C1 segment of cervical spinal cord (tissue), 14 donors: ENCODE results near the gene MLLT3.

Experiments used
- DNase-seq, 14 donors: peaks; one replicate each; lab custom pipeline; 2025; lab: John Stamatoyannopoulos, UW

MLLT3 gene

DNA sequence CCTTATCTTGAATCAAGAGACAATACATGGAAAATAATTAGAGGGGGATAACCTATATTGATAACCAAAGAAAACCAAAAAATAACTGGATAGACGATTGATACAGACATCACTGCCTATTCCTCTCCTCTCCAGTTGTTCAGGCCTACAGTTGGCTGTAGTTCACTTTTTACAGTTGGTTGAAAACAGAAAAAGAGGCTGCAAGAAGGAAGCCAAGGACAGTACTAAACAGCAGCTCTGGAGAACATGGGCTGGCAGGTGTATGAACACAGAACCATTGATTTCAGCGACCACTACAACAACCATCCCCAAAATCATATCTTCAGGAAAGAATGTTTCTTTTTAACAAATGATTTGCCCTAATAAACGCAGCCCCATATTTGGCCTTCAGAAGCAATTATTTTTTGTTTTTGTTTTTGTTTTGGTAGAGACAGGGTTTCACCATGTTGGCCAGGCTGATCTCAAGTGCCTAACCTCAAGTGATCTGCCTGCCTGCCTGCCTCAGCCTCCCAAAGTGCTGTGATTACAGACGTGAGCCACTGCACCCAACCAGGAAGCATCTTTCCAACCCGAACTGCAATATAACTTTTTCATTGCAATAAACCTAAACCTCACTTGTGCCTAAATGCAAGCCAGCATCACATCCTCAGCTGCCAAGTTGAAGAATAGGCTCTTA lies 64.3 kb downstream of the MLLT3 start:
- no peak for DNase-seq

DNA sequence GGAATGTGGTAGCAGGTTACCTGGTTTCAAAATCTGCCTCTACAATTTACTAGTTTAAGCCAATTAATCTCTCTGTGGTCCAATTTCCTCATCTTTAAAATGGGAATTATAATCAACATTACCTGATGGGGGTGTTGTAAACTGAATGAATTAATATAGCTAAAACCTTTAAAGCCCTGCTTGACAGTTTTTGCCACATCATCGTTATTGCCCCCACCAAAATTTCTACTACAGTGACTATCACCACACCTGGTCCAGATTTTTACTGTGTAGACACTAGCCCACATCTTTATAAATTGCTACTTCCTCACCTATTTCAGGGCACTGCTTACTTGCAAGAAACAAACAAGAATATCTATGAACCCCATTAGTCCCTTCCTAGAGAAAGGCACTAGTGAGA lies 65.0 kb downstream of the MLLT3 start:
- DNase-seq, result no peak

DNA sequence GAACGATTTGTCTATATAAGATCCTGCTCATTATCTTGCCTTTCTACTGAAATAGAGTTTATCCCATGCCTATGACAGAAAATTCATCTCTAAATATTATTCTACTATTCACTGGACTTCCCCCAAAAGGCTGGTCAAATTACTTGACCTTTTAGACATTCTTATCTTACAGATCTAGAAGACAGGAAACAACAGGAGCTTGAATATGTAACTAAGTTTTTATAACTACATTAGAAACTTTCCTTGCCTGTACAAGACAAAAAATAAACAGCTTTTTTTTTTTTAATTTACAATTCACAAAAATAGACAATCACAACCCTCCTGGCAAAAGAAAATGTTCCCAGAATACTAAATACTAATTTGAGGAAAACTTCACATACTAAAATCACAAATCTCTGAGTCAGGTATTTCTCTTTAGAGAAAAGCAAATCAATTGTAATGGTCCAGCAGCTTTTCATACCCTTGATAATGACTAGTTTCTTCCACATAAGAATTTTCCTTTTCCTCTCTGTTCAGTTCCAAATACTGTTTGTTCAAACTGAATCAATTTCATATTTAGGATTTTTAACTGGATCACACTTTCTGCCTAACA lies 68.6 kb downstream of the MLLT3 start:
- no peak for DNase-seq

DNA sequence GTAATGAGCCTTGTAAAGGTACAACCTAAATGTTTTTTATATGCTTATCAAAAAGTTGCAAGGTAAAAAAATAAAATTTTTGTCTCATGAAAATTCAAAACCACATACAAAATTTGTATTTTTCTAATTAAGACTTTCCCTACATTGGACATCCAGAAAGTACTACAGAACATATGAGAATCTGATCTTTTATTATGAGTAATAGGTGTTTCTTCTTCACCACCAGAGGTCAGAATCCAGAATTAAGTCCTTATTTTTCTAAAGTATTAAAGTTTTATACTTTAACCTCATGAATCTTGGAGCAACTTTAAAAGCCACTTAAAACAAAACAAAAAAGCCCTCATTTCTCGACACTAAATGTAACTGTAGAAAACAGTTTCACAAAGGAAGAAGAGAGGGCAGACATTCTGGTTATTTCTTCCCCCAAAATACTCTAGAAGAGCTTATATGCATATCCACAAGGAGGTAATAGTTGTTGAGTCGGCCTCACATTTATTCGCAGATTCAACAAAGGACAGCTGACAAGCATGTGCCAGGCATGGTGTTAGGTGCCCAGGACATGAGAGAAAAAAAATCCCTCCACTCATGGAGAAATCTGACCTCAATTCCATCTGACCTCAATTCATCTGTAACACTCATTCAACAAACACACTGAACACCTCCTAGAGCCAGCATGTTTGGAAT lies 69.3 kb downstream of the MLLT3 start:
- DNase-seq, result no peak

DNA sequence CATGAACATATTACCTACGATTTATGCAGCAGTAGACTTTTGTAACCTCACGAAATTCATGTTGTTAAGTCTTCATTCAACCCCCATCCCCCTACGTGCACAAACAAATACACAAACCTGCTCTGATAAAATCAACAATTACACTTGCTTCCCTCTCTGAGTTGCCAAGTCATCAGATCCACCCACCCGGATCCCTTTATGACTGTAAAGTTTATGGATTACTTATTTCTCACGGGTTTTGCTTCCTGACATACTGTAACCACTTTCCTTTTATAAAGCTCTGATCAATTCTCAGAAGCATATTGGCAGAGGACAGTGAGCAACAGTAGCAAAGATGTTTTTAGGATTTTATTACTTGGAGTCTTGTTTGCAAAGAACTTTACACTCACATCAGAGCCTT lies 70.5 kb downstream of the MLLT3 start:
- no peak for DNase-seq

DNA sequence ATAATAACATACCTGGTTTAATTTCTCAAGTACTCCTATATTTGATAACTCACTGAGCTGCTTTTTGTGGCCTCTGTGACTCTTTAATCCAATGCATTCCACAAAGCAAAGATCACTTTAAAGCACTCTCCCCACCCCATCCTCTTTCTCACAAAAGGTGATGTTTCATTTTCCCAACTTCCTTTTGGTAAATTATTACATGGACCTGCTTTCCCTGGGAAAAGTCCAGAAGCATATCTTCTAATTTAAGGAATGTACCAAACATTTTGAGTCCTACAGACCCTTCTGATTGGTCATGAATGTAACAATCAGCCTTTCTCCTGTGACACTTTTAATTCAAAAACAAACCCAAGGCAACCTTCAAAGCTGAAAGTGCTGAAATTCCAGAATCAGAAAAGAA lies 71.1 kb downstream of the MLLT3 start:
- no peak for DNase-seq

DNA sequence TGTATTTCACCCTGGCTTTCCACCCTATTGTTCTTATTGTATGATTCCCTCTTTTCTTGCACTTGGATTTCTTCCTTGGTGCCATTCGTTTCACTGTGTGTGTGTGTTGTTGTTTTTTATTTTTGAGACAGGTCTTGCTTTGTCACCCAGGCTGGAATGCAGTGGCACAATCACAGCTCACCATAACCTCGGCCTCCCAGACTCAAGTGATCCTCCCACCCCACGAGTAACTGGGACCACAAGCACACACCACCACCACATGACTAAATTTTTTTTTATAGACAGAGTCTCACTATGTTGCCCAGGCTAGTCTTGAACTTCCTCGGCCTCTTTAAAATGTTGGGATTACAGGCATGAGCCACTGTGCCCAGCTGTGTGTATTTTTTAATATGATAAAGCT lies 72.0 kb downstream of the MLLT3 start:
- no peak for DNase-seq

DNA sequence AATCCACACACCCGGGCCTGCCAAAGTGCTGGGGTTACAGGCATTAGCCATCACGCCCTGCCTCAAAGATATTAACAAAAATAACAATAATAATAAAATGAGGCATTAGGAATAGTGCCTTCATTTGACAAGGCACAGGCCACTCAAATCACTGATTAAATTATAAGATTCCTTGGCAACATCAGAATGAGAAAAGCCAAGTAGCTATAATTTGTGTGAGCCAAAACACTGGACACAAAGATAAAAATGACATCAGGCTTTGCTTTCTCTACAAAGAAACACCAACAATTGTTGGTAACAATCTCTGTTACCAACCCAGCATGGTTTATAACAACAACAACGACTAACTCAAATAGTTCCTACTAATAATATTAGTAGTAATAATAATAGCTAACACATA lies 73.2 kb downstream of the MLLT3 start:
- no peak for DNase-seq

DNA sequence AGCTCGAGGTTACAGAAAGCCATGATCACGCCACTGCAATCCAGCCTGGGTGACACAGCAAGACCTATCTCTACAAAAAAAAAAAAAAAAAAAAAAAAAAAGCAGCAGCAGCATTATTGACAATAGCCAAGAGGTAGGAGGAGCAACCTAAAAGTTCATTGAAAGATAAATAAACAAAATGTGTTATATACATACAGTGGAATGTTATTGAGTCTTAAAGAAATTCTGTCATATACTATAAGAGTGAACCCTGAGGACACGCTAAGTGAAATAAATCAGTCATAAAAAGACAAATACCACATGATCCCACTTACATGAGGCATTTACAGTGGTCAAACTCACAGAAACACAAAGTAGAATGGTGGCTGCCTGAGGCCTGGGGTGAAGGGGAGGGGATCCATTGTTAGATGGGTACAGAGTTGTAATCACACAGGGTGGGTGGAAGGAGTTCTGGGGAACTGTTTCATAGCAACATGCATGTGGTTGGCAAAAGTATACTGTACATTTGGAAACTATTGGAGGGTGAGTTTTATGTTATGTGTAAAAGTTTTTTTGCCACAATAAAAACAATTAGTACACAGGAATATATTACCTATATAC lies 77.2 kb downstream of the MLLT3 start:
- DNase-seq, result no peak

DNA sequence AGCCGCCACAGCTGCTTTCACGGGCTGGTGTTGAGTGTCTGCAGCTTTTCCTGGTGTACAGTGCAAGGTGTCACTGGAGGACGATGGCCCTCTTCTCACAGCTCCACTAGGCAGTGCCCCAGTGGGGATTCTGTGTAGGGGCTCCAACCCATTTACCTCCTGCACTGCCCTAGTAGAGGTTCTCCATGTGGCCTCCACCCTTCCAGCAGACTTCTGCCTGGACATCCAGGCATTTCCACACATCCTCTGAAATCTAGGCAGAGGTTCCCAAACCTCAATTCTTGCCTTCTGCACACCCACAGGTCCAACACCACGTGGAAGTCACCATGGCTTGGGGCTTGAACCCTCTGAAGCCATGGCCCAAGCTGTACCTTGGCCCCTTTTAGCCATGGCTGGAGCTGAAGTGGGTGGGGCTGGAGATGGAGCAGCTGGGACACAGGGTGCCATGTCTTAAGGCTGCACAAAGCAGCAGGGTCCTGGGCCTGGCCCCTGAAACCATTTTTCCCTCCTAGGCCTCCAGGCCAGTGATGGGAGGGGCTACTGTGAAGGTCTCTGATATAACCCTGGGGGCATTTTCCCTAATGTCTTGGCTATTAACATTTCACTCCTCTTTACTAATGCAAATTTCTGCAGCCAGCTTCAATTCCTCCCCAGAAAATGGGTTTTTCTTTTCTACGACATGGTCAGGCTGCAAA lies 82.0 kb downstream of the MLLT3 start:
- DNase-seq, result no peak

DNA sequence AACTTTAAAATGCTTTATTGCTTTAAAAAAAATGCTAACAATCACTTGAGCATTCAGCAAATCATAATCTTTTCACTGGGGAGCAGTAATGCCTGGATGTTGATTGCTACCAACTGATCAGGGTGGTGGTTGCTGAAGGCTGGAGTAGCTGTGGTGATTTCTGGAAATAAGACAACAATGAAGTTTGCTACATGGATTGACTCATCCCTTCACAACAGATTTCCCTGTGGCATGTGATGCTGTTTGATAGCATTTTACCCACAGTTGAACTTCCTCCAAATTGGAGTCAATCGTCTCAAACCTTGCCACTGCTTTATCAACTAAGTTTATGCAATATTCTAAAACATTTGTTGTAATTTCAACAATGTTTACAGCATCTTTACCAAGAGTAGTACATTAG lies 83.3 kb downstream of the MLLT3 start:
- DNase-seq, result no peak

DNA sequence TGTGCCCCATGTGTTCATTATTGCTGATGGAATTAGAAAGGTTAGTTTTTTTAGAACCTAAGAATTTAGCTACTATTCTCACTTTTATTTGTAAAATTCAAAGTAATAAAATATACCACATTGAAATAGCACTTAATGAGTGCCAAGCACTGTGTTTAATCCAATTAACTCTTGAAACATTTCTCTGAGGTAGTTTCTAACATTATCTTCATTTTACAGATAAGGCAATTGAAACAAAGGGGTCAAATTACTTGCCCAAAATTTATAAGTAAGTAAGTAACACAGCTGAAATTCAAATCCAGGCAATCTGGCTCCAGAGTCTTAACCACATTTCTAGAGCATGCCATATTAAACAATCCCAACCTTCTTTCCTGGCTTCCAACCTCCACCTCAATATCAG lies 84.2 kb downstream of the MLLT3 start:
- no peak for DNase-seq

DNA sequence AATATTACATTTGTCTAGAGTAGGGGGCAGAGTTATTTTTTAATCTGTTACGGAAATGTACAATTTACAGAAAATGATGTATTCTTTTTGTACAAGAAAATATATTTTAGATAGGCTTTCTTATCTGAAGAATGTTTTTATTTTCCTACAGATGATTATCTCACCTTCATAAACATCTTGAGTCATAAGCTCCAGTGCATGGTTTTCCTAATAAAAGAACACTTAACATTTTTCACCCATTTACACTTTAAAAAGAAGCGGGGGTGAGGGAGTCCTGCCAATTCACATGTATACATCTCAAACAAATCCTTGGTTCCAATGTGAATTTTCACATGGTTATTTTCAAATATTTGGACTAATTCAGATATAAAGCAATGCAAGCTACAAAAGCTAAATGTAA lies 85.0 kb downstream of the MLLT3 start:
- no peak for DNase-seq

DNA sequence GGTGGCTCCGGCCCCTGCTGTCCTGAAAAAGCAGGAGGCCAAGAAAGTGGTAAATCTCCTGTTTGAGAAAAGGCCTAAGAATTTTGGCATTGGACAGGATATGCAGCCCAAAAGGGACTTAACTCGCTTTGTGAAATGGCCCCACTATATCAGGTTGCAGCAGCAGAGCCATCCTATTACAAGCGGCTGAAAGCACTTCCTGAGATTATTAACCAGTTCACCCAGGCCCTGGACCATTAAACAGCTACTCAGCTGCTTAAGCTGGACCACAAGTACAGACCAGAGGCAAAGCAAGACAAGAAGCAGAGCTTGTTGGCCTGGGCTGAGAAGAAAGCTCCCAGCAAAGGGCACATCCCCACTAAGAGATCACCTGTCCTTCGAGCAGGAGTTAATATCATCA lies 89.7 kb downstream of the MLLT3 start:
- DNase-seq, result no peak

DNA sequence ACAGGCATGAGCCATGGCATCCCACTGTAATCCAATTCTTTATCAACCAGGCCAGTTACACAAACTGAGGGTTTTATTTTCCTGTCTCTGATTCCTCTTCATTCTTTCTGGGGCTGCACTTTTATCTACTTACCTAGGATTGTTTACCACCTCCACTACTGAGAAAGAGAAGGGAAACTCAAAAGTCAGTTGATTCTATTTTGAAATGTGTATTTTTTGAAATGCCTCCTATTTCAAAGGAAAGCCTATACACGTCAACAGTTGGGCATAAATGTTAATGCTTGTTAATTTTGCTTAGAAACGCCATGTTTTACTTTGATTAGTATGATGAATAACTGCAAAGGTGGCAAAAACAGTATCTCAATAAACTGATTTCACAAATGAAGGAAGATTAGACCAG lies 92.5 kb downstream of the MLLT3 start:
- no peak for DNase-seq

DNA sequence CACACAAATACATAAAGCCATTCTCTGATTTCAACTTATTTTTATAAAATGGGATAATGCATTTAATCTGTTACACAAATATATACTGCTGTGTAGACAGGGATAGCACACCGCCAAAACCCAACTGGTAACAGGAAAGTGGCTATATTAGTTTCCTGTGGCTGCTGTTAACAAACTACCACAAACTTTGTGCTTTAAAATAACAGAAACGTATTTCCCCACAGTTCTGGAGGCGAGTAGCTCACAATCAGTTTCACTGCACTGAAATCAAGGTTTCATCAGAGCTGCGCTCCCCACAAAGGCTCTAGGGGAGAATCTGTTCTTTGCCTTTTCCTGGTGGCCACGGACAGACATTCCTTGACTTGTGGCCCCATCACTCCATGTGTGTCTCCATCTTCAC lies 94.0 kb downstream of the MLLT3 start:
- no peak for DNase-seq

DNA sequence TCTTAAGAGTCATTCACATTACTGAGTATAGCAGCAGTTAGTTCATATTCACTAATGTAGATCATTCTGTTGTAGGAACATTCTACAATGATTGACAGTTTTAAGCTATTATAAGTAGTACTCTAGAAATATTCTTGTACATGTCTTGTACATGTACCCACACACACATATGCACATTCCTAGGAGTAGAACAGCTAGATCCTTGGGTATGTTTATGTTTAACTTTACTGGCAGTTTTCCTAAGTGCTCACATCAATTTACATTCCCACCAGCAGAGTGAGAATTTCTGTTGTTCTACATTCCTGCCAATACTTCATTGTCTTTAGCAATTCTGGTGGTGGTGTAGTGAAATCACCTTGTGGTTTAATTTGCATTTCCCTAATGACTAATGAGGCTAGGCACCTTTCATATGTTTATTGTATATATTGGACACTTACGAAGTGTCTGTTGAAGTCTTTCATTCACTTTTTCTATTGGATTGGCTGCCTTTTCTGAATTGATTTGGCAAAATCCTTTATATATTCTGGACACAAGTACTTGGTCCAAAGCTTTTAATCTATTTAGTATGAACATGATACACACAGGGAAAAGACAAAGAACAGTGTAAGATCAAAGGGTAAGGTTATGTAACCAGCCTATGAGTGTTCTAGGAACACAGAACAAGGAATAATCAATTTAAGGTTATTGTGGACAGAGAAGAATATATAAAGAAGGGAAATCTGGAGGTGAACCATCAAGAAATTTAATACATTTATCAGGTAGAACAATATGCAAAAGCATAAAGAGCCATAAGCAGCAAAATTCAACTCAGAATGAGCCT lies 95.6 kb downstream of the MLLT3 start:
- DNase-seq, result no peak

DNA sequence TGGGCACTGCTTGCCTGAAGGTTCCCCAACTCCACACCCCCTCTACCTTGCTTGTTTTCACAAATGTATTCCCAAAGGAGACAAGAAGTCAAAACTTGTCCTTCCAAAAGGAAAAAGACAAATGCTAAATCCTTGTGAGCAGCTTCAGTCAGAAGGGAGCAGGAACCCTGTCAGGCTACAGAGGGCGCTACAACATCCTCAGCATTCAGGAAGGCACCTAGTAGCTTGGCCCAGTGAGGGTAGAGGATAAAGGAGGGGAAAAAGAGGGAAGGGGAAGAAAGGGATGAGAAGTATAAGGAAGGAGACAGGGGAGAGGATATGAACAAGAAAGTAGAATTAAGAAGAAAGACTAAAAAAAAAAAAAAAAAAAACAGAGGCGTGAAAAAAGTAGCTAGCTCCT lies 97.5 kb downstream of the MLLT3 start:
- no peak for DNase-seq

DNA sequence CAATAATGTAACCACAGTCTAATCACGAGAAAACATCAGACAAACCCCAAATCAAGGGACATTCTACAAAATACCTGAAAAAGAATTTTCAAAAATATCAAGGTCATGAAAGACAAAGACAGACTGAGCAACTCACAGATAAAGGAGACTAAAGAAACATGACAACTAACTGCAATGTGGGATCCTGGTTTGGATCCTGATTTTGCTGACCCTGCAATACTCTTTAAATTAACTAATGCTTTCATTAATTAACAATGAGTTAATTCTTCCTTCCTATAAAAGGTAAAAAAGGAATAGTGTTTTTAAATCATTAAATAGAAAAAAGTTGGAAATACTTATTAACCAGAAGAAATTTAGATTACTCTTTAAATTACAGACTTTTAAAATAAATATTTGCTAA lies 103.6 kb downstream of the MLLT3 start:
- DNase-seq, result no peak

DNA sequence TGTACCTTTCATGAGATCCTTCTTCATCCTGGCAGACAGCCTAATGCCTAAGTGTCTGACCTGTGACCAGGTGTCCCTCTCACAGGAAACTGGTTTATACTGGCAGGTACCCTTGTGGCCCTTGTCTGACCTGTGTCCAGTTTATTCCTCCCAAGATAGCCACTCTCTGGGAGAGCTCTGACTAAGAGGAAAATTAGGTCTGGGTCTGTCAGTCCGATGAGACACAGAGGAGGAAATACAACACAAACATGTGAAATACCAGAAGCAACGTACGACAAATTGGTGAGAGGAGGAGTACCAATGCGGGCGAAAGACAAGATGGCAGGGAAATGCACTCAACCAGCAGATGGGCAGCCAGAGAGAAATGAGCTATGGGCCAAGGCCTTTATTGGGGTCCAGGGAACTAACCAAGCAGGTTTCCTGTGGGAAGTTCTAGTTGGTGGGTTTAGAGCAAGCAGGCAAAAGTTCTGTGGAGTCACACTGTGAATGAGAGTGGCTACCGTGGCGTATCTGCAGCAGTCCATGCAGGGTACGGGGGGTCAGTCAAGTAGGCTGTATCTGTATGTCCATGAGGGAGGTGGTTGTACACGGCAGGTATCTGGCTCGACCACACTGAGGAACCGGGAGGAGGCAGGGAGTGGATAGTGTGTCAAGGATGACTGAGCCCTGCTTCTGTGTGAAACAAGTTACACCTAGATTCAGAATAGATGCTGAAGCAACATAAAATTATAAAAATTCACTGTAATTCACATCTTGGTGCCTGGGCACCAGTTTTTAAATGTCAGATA lies 109.0 kb downstream of the MLLT3 start:
- DNase-seq, result no peak

DNA sequence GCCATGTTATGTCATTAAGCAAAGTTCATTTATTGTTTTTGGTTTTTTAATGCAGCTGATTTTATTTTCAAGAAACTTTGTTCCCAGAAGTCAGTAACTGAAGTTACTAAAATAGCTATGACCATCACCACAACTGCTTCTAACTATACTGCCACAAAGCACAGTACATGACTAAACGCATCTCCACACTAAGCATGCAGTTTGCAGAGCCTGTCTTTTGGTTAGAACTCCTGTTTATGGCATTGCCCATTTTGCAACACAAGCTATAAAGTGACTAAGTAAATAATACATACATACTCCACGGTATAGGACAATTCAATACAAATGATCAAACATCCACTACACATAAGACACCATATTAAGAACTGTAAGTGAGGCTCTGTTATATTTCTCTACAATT lies 109.7 kb downstream of the MLLT3 start:
- DNase-seq, result no peak
